ENCODE data around the gene PAQR4. TPM values are rescaled to one million over a fixed set of nuclear protein-coding genes. Genes with fewer than 3 reads are reported as not detected.
A peak's percentile ranks its signal among the peaks of the same experiment; 100 is the strongest.

The PAQR4 gene
- total and polyA plus RNA-seq, 2 of the 13 experiments (the other 11 are each of a cell fraction or from before 2014, with no cell fraction given): 15.9 to 24.8 TPM

DNA sequence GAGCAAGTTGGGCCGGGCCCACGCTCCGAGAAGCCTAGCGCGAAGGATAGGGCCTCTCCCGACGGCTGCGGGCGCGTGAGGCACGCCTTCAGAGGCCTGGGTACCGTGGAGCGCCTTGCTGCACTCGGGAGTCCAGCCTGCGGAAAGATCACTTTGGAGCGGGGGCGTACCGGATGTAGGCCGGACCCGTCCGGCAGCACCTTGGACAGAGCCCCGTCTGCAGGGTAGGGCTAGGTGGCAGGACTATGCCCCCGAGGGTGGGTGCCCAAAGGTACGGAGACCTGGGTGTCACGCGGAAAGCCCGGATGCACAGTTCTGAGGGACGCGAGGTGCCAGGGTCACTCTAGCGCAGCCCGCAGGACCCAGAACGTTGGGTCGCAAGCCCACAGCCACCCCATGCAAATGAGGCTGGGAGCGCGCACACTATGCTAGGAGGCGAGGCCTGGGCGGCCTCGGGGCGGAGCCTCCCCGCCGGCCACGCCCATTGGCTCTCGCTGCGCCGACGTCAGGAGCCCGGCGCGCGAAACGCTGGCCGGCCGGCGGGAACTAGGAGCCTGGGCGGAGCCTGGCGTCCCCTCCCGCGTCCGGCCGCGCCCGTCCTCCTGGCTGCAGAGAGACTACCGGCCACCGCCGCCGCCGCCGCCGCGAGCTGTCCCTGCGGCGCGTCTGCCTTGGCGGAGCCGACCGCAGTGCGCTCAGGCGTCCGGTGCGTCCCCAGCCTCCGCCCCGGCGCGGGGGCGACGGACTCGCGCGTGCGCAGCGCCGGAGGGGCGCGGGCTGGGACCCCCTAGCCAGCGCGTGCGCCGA, at the start of gene PAQR4 (continued):
- TF ChIP-seq SETDB1 (CRISPR knock-in tag; IDR thresholded peaks at IDR 0.05; ENCODE audit: borderline replicate concordance) (no peak), ZSCAN30 (CRISPR knock-in tag; IDR thresholded peaks at IDR 0.05) (no peak), ZNF468 (CRISPR knock-in tag; IDR thresholded peaks at IDR 0.05) (peak; percentile 97), SRY (CRISPR knock-in tag; IDR thresholded peaks at IDR 0.05) (peak; percentile 99), SRSF1 (optimal IDR thresholded peaks at IDR 0.05; ENCODE audit: low read depth, low read length) (peak; percentile 76), ZNF792 (CRISPR knock-in tag; IDR thresholded peaks at IDR 0.05) (peak; percentile 94), ZNF788 (CRISPR knock-in tag; IDR thresholded peaks at IDR 0.05; ENCODE audit: borderline replicate concordance) (peak; percentile 96), BRCA1 (CRISPR knock-in tag; IDR thresholded peaks at IDR 0.05) (peak; percentile 96), ZNF83 (CRISPR knock-in tag; IDR thresholded peaks at IDR 0.05; ENCODE audit: borderline replicate concordance) (peak; percentile 97), GLI4 (CRISPR knock-in tag; IDR thresholded peaks at IDR 0.05; ENCODE audit: borderline replicate concordance) (peak; percentile 98), ZFP37 (CRISPR knock-in tag; IDR thresholded peaks at IDR 0.05; ENCODE audit: borderline replicate concordance) (peak; percentile 95; the same call in 1 of the 2 replicates), ARNT2 (CRISPR knock-in tag; IDR thresholded peaks at IDR 0.05; ENCODE audit: low read depth) (peak; percentile 98), HOXA7 (CRISPR knock-in tag; IDR thresholded peaks at IDR 0.05) (peak; percentile 90; the same call in 1 of the 2 replicates)
- TF ChIP-seq, protein P1, sequence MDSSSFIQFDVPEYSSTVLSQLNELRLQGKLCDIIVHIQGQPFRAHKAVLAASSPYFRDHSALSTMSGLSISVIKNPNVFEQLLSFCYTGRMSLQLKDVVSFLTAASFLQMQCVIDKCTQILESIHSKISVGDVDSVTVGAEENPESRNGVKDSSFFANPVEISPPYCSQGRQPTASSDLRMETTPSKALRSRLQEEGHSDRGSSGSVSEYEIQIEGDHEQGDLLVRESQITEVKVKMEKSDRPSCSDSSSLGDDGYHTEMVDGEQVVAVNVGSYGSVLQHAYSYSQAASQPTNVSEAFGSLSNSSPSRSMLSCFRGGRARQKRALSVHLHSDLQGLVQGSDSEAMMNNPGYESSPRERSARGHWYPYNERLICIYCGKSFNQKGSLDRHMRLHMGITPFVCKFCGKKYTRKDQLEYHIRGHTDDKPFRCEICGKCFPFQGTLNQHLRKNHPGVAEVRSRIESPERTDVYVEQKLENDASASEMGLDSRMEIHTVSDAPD (CRISPR knock-in tag; IDR thresholded peaks at IDR 0.05): peak; percentile 73; the same call in 1 of the 2 replicates
- TF ChIP-seq, protein P2, sequence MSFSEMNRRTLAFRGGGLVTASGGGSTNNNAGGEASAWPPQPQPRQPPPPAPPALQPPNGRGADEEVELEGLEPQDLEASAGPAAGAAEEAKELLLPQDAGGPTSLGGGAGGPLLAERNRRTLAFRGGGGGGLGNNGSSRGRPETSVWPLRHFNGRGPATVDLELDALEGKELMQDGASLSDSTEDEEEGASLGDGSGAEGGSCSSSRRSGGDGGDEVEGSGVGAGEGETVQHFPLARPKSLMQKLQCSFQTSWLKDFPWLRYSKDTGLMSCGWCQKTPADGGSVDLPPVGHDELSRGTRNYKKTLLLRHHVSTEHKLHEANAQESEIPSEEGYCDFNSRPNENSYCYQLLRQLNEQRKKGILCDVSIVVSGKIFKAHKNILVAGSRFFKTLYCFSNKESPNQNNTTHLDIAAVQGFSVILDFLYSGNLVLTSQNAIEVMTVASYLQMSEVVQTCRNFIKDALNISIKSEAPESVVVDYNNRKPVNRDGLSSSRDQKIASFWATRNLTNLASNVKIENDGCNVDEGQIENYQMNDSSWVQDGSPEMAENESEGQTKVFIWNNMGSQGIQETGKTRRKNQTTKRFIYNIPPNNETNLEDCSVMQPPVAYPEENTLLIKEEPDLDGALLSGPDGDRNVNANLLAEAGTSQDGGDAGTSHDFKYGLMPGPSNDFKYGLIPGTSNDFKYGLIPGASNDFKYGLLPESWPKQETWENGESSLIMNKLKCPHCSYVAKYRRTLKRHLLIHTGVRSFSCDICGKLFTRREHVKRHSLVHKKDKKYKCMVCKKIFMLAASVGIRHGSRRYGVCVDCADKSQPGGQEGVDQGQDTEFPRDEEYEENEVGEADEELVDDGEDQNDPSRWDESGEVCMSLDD (CRISPR knock-in tag; IDR thresholded peaks at IDR 0.05; ENCODE audit: borderline replicate concordance): peak; percentile 70; the same call in 1 of the 2 replicates
- TF ChIP-seq, protein P3, sequence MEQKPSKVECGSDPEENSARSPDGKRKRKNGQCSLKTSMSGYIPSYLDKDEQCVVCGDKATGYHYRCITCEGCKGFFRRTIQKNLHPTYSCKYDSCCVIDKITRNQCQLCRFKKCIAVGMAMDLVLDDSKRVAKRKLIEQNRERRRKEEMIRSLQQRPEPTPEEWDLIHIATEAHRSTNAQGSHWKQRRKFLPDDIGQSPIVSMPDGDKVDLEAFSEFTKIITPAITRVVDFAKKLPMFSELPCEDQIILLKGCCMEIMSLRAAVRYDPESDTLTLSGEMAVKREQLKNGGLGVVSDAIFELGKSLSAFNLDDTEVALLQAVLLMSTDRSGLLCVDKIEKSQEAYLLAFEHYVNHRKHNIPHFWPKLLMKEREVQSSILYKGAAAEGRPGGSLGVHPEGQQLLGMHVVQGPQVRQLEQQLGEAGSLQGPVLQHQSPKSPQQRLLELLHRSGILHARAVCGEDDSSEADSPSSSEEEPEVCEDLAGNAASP (CRISPR knock-in tag; IDR thresholded peaks at IDR 0.05; ENCODE audit: borderline replicate concordance): peak; percentile 76
